H1 (cell line): ENCODE results near the gene ABCF2. TPM values are rescaled to one million over a fixed set of nuclear protein-coding genes. Genes with fewer than 3 reads are reported as not detected.

Experiments used
- CTCF ChIA-PET: fragments of 300-600 bp; sonication (Branson Sonifier 250); formaldehyde crosslinking; loops from one replicate; lab custom pipeline; 2021; ENCODE audit not compliant: partially characterized antibody; lab: Charles Lee
- POLR2A ChIA-PET: fragments of 300-600 bp; sonication (Branson Sonifier 250); formaldehyde crosslinking; loops from one replicate; lab custom pipeline; 2021; ENCODE audit warnings: inconsistent platforms; ENCODE audit not compliant: partially characterized antibody; lab: Charles Lee
- DNase-seq, 2 experiments: peaks; one replicate each; pipeline versions ENCODE4 v3.0.0 to v3.0.0-alpha.2; 2010 to 2022; ENCODE audit warnings: low spot score in 2 of 2, low read depth in 1 of 2, mixed read lengths in 1 of 2
- FAIRE-seq: peaks from 2 replicates; lab custom pipeline; 2011; peaks lifted over from hg19 to GRCh38; lab: Jason Lieb, UNC
- H2AFZ ChIP-seq: 2 replicates; pipeline ENCODE4 v1.8.1; 2012; ENCODE audit warnings: low read length, inconsistent platforms
- H2AK5ac ChIP-seq: 2 replicates; pipeline ENCODE4 v1.6.1; 2013; ENCODE audit warnings: low read depth, low read length
- H2BK120ac ChIP-seq: replicated peaks from 2 replicates; pipeline ENCODE3; 2013; ENCODE audit warnings: low read depth, low read length, inconsistent platforms
- H2BK12ac ChIP-seq: 2 replicates; pipeline ENCODE4 v1.6.1; 2013; ENCODE audit warnings: low read depth, low read length
- H2BK15ac ChIP-seq: 2 replicates; pipeline ENCODE4 v1.6.1; 2013; ENCODE audit warnings: low read length
- H2BK20ac ChIP-seq: 2 replicates; pipeline ENCODE4 v1.6.1; 2013; ENCODE audit warnings: low read length
- H2BK5ac ChIP-seq: 2 replicates; pipeline ENCODE4 v1.6.1; 2013; ENCODE audit warnings: low read depth, low read length
- H3K14ac ChIP-seq: 2 replicates; pipeline ENCODE4 v1.6.1; 2013; ENCODE audit warnings: inconsistent platforms; ENCODE audit not compliant: insufficient read length
- H3K18ac ChIP-seq: 2 replicates; pipeline ENCODE4 v1.6.1; 2013; ENCODE audit warnings: low read length; ENCODE audit errors: extremely low read depth
- H3K23ac ChIP-seq: 2 replicates; pipeline ENCODE4 v1.6.1; 2013; ENCODE audit warnings: inconsistent platforms; ENCODE audit not compliant: insufficient read length
- H3K23me2 ChIP-seq: 2 replicates; pipeline ENCODE4 v1.6.1; 2013; ENCODE audit warnings: low read depth, low read length
- H3K27ac ChIP-seq: 2 replicates; pipeline ENCODE4 v1.6.1; 2011; ENCODE audit warnings: low read depth, low read length, inconsistent platforms
- H3K27me3 ChIP-seq, 4 experiments: replicated peaks in 1 of 4; 1 replicate in 1 of 4; 2 replicates in 3 of 4; pipeline versions ENCODE4 v1.6.1 to v1.8.1; 2011 to 2013; ENCODE audit warnings: low read length in 3 of 4, mild to moderate bottlenecking in 3 of 4, inconsistent platforms in 2 of 4, mixed read lengths in 2 of 4, moderate library complexity in 1 of 4; ENCODE audit not compliant: control insufficient read depth in 3 of 4, insufficient read depth in 3 of 4; ENCODE audit errors: extremely low read depth in 1 of 4
- H3K36me3 ChIP-seq, 4 experiments: 2 replicates each; pipeline versions ENCODE4 v1.6.1 to v1.8.1; 2011 to 2013; ENCODE audit warnings: mild to moderate bottlenecking in 4 of 4, low read length in 3 of 4, moderate library complexity in 2 of 4, control low read depth in 1 of 4, inconsistent platforms in 1 of 4; ENCODE audit not compliant: insufficient read depth in 4 of 4, control insufficient read depth in 2 of 4
- H3K4ac ChIP-seq: replicated peaks from 2 replicates; pipeline ENCODE3; 2013; ENCODE audit warnings: low read length, low read depth, mixed read lengths, inconsistent platforms; ENCODE audit not compliant: insufficient read length
- H3K4me1 ChIP-seq, 4 experiments: replicated peaks in 1 of 4; 1 replicate in 1 of 4; 2 replicates in 3 of 4; pipeline versions ENCODE4 v1.6.1 to v1.8.1; 2011 to 2013; ENCODE audit warnings: low read length in 3 of 4, inconsistent platforms in 2 of 4, mixed read lengths in 1 of 4; ENCODE audit not compliant: insufficient read depth in 4 of 4, control insufficient read depth in 3 of 4
- H3K4me2 ChIP-seq, 2 experiments: 2 replicates each; pipeline versions ENCODE4 v1.6.1 to v1.8.1; 2011 to 2013; ENCODE audit warnings: low read depth in 2 of 2, low read length in 2 of 2, control low read depth in 1 of 2, inconsistent platforms in 1 of 2, mild to moderate bottlenecking in 1 of 2; ENCODE audit not compliant: insufficient read depth in 1 of 2
- H3K4me3 ChIP-seq, 4 experiments: fragments of 200-600, 300-600 bp in 1 of 4; sonication (generic), shearing (Covaris generic), sonication (Bioruptor Twin) in 1 of 4; 2 replicates each; pipeline versions ENCODE4 v1.5.1 to v1.8.1; 2011 to 2016; ENCODE audit warnings: low read length in 4 of 4, low read depth in 3 of 4, control low read depth in 2 of 4, inconsistent platforms in 2 of 4, mild to moderate bottlenecking in 2 of 4, mixed read lengths in 1 of 4, moderate library complexity in 1 of 4; ENCODE audit not compliant: insufficient read depth in 2 of 4; ENCODE audit errors: extremely low read depth in 1 of 4
- H3K56ac ChIP-seq: replicated peaks from 2 replicates; pipeline ENCODE3; 2013; ENCODE audit warnings: low read depth, mild to moderate bottlenecking, mixed read lengths, low read length, inconsistent platforms; ENCODE audit not compliant: insufficient read length
- H3K79me1 ChIP-seq: 2 replicates; pipeline ENCODE4 v1.6.1; 2013; ENCODE audit warnings: low read depth, low read length, control low read depth
- H3K79me2 ChIP-seq, 2 experiments: 2 replicates each; pipeline versions ENCODE4 v1.6.1 to v1.8.1; 2012 to 2013; ENCODE audit warnings: low read length in 2 of 2, mild to moderate bottlenecking in 2 of 2, inconsistent platforms in 1 of 2; ENCODE audit not compliant: insufficient read depth in 2 of 2, control insufficient read depth in 1 of 2
- H3K9ac ChIP-seq, 4 experiments: replicated peaks in 1 of 4; 1 replicate in 1 of 4; 2 replicates in 3 of 4; pipeline versions ENCODE4 v1.6.1 to v1.8.1; 2011 to 2013; ENCODE audit warnings: low read depth in 3 of 4, low read length in 3 of 4, control low read depth in 2 of 4, mild to moderate bottlenecking in 2 of 4, moderate library complexity in 2 of 4, inconsistent platforms in 1 of 4; ENCODE audit errors: extremely low read depth in 1 of 4
- H3K9me3 ChIP-seq, 2 experiments: 2 replicates each; pipeline versions ENCODE4 v1.6.1 to v1.8.1; 2012 to 2013; ENCODE audit warnings: mild to moderate bottlenecking in 2 of 2, moderate library complexity in 2 of 2, control low read depth in 1 of 2, inconsistent platforms in 1 of 2, low read depth in 1 of 2, low read length in 1 of 2, mixed read lengths in 1 of 2; ENCODE audit not compliant: insufficient read depth in 2 of 2
- H4K20me1 ChIP-seq, 2 experiments: replicated peaks in 1 of 2; 2 replicates each; pipeline versions ENCODE3 to v1.8.1; 2011 to 2013; ENCODE audit warnings: inconsistent platforms in 2 of 2, low read length in 2 of 2, mild to moderate bottlenecking in 1 of 2; ENCODE audit not compliant: insufficient read depth in 2 of 2, control insufficient read depth in 1 of 2
- H4K5ac ChIP-seq: 2 replicates; pipeline ENCODE4 v1.6.1; 2013; ENCODE audit warnings: low read length, low read depth, mixed read lengths, inconsistent platforms; ENCODE audit not compliant: insufficient read length
- H4K8ac ChIP-seq: 2 replicates; pipeline ENCODE4 v1.8.0; 2013; ENCODE audit warnings: mild to moderate bottlenecking, moderate library complexity, low read length, inconsistent platforms; ENCODE audit not compliant: insufficient read depth; ENCODE audit errors: extremely low read depth
- H4K91ac ChIP-seq: replicated peaks from 2 replicates; pipeline ENCODE3; 2013; ENCODE audit warnings: low read length, mixed read lengths, inconsistent platforms; ENCODE audit not compliant: insufficient read length
- ASH2L ChIP-seq: fragments of 200-600, 300-600 bp; sonication (generic); IDR thresholded peaks from one replicate; pipeline ENCODE4 v1.7.1; 2017; ENCODE audit warnings: low read length
- BACH1 ChIP-seq: IDR thresholded peaks from 2 replicates; pipeline ENCODE4 v1.6.1; 2012; ENCODE audit warnings: low read length, improper control_type of control experiment
- BCL11A ChIP-seq, 2 experiments: IDR thresholded peaks; one replicate each; pipeline ENCODE4 v1.6.1; 2011; ENCODE audit warnings: low read depth in 2 of 2, low read length in 2 of 2, mild to moderate bottlenecking in 2 of 2
- BRCA1 ChIP-seq: IDR thresholded peaks from 2 replicates; pipeline ENCODE4 v1.6.1; 2012; ENCODE audit warnings: low read depth, low read length, improper control_type of control experiment
- CHD1 ChIP-seq: IDR thresholded peaks from 2 replicates; pipeline ENCODE4 v1.6.1; 2012; ENCODE audit warnings: low read depth, low read length, improper control_type of control experiment
- CHD2 ChIP-seq: IDR thresholded peaks from 2 replicates; pipeline ENCODE4 v1.6.1; 2012; ENCODE audit warnings: low read length, improper control_type of control experiment
- CTBP2 ChIP-seq: IDR thresholded peaks from 2 replicates; pipeline ENCODE4 v1.7.0; 2011; ENCODE audit warnings: borderline replicate concordance, mild to moderate bottlenecking, moderate library complexity, mixed read lengths, low read length; ENCODE audit not compliant: insufficient read depth, insufficient read length
- RXRA ChIP-seq: IDR thresholded peaks from 2 replicates; pipeline ENCODE4 v1.6.1; 2011; ENCODE audit warnings: low read depth, mild to moderate bottlenecking, low read length, moderate library complexity; ENCODE audit not compliant: insufficient read depth
- SP2 ChIP-seq: IDR thresholded peaks from 2 replicates; pipeline ENCODE4 v1.6.1; 2012; ENCODE audit warnings: mild to moderate bottlenecking, low read length, inconsistent platforms
- SP4 ChIP-seq: IDR thresholded peaks from 2 replicates; pipeline ENCODE4 v1.6.1; 2012; ENCODE audit warnings: low read length, inconsistent platforms
- SRF ChIP-seq: IDR thresholded peaks from 2 replicates; pipeline ENCODE4 v1.6.1; 2011; ENCODE audit warnings: mild to moderate bottlenecking, low read depth, low read length, moderate library complexity
- TAF1 ChIP-seq: IDR thresholded peaks from 2 replicates; pipeline ENCODE4 v1.6.1; 2011; ENCODE audit warnings: mild to moderate bottlenecking, low read depth, low read length
- ZNF274 ChIP-seq: IDR thresholded peaks from 2 replicates; pipeline ENCODE4 v1.7.0; 2012; ENCODE audit warnings: low read length, borderline replicate concordance; ENCODE audit errors: extremely low read depth
- WGBS, 2 experiments: shearing (Covaris generic) in 1 of 2; methylation state at CpG; one replicate each; pipeline versions ENCODE4 v1.1.6 to v1.1.7; 2013 to 2015; ENCODE audit warnings: low lambda C conversion rate in 2 of 2, mixed read lengths in 2 of 2, inconsistent platforms in 1 of 2, low coverage in 1 of 2, missing lambda C conversion rate in 1 of 2; ENCODE audit not compliant: insufficient replicate concordance in 2 of 2, insufficient coverage in 1 of 2, insufficient read length in 1 of 2; ENCODE audit errors: extremely low coverage in 1 of 2, missing lambda C conversion rate in 1 of 2; 5-methylcytosine and 5-hydroxymethylcytosine counted together
- polyA plus RNA-seq, 7 experiments: library from polyadenylated mRNA; depleted of rRNA in 3 of 7; stranded (reverse) in 5 of 7; unstranded in 2 of 7; fragments of >200 nt in 5 of 7; fragments of 200-250 nt in 2 of 7; gene quantifications; 1 replicate in 5 of 7; 2 replicates in 1 of 7; 4 replicates in 1 of 7; pipeline versions ENCODE4 v1.2.1 to v1.2.3, GENCODE V29; 2011 to 2013; ENCODE audit warnings: missing spikeins in 2 of 7, mixed read lengths in 2 of 7
- total RNA-seq: library from RNA; stranded (reverse); fragmentation: NEBNext Ultra II Directional; extraction: Animal tissue kit (Norgen Biotek cat#: 25700); gene quantifications from 2 replicates; pipeline ENCODE4 v1.2.1, GENCODE V29; 2021

Gene ABCF2
- total and polyA plus RNA-seq, 2 of the 8 experiments (the other 6 are each of a cell fraction or from before 2014, with no cell fraction given) = 28.0 to 55.0 TPM

- H3K27me3 ChIP-seq = no peaks in the 10 kb centered on the region
- peak overlapping the region in 3 of 4 experiments; percentile 72 to 96 (median 88); a peak in 5 of 8 replicates for H3K4me3 ChIP-seq
- H4K20me1 ChIP-seq = peaks cover 0 to 14% of the 10 kb centered on the region in 2 experiments
- no peak overlapping the region for H3K9ac ChIP-seq
- H3K79me1 ChIP-seq = peaks cover 14% of the 10 kb centered on the region
- H3K4ac ChIP-seq = no peak overlapping the region
- H4K5ac ChIP-seq = no peak overlapping the region
- H2BK15ac ChIP-seq = no peak overlapping the region
- H2AK5ac ChIP-seq = no peak overlapping the region
- no peak overlapping the region for H2BK12ac ChIP-seq
- H3K4me1 ChIP-seq = peaks cover 3 to 7% (median 5%) of the 10 kb centered on the region in 4 experiments; a peak in 5 of 7 replicates
- H2BK20ac ChIP-seq = no peak overlapping the region
- peaks cover 13% of the 10 kb centered on the region for H3K23me2 ChIP-seq
- peak overlapping the region; percentile 75 to 94; a peak in 3 of 4 replicates for H3K4me2 ChIP-seq
- no peak overlapping the region for H2BK120ac ChIP-seq
- no peak overlapping the region for H2BK5ac ChIP-seq
- H3K9me3 ChIP-seq = no peaks in the 10 kb centered on the region
- H3K36me3 ChIP-seq = peaks cover 8 to 24% (median 11%) of the 10 kb centered on the region in 4 experiments; a peak in 7 of 8 replicates
- H4K91ac ChIP-seq = no peak overlapping the region
- no peak overlapping the region for H3K23ac ChIP-seq
- FAIRE-seq = no peak
- H4K8ac ChIP-seq = no peak overlapping the region
- no peak for DNase-seq
- H3K27ac ChIP-seq = no peak overlapping the region
- no peak overlapping the region for H3K14ac ChIP-seq
- H2AFZ ChIP-seq = no peak overlapping the region
- H3K18ac ChIP-seq = no peak overlapping the region
- no peak for TF ChIP-seq BRCA1
- TF ChIP-seq ZNF274 = no peak
- no peak for TF ChIP-seq BACH1
- no peak for TF ChIP-seq CHD1
- no peak for TF ChIP-seq CTBP2
- TF ChIP-seq RXRA = no peak
- TF ChIP-seq ASH2L = no peak
- no peak for TF ChIP-seq SP4
- no peak for TF ChIP-seq BCL11A (IDR thresholded peaks at IDR 0.05; ENCODE audit: low read depth in 2 of 2, low read length in 2 of 2)
- TF ChIP-seq SP2 = no peak
- no peak for TF ChIP-seq TAF1
- no peak for TF ChIP-seq CHD2
- no peak for TF ChIP-seq SRF
- peaks cover 4 to 23% of the 10 kb centered on the region in 2 experiments; a peak in 3 of 4 replicates for H3K79me2 ChIP-seq
- CTCF ChIA-PET = interaction anchor here (1.4 to 6.8 kb wide), 2 partner anchors 10 to 70 kb away, joined by 5 to 71 read pairs; no protein-coding TSS in a partner anchor
- POLR2A ChIA-PET = interaction anchor here (1.2 to 2.9 kb wide), 2 partner anchors 9 to 16 kb away, joined by 3 to 16 read pairs; no protein-coding TSS in a partner anchor
- WGBS, 2 experiments = 73% methylated on average over 9 of the region's 9 CpGs; no CpG with 5 or more reads in 1 of the 2 experiments
- H3K56ac ChIP-seq = no peak overlapping the region
Measured at GRCh38 chr7:151233804-151234203, 6.8 kb upstream of the ABCF2 start.
